Effector CD4-positive, alpha-beta T cell (primary cell): ENCODE results near the gene MELTF.

Source experiments
- DNase-seq: peaks from one replicate; pipeline ENCODE4 v3.0.0-alpha.2; 2020

MELTF gene

DNA sequence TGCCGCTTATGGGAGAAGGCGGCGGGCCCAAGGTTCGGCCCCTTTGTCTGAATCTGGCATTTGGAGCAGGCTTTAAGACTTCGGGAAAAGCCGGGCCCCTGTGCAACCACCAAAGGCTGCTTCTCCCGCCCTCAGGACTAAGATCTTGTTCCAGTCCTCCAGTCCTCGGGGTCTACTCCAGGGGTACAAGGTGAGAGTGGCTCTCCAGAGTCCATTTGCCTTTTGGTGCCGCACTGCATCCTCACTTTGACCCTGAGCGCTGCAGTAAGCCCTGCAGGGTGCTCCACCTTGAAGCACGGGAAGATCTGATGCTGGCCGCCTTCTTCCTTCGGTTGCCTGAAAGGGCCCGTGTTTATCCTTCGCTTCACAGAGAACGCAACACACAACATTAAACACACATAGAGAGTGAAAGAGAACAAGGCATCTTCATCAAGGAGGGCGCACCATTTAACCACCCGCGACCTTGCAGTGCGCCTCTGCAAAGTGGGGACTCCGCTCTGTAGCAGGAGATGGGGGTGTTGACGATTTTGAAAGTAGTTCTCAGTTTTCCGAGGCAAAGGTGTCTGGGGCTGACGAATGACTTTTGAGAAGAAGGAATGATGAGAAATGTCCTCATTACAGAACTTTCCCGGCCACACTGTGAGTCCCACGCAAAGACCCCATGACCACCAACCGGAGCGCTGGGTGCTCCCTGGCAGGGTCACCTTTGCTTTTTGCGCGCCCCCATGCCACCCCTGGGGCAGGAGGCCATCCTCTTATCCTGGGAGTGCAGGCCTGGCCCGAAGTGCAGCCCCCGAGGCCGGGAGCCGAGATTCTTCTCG lies 62.0 kb downstream of the MELTF start:
- no peak for DNase-seq

DNA sequence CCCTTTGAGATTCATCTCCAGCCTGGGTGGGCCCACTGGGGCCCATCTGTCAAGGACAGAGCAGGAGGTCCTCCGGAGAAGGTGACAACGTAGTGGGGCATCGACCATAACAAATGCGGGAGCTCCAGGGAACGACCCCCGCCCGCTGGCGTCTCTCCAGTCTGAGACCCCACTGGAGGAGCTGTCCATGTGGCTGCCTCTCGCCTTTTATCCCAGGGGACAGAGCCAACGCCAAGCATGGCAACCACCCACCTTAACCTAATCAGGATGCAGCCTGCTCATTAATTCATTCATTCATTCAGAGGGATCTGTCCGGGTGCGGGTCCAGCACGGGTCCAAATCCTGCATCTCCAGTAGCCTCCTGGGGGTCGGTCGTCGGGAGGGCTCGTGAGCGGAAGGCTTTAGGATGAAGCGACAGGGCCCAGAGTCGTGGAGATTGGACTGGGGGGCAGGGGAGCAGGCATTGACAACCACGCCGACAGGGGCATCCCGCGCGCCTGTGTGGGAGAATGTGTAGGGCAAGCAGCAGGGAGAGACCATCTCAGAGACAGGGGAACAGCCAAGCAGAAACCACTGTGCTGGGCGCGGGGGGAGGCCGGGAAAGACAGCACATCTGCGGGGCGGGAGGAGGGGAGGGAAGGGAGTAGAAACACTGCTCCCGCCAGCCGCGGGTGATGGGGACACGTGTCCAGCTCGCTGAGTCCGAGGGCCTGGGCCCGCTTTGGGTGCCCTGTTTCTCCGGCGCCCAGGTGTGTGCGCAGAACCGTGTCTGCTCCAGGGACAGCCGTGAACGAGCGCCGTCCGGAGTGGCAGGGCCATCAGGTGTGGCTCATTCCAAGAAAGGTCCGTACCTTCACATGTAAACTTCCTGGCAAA lies 62.9 kb downstream of the MELTF start:
- DNase-seq: no peak

DNA sequence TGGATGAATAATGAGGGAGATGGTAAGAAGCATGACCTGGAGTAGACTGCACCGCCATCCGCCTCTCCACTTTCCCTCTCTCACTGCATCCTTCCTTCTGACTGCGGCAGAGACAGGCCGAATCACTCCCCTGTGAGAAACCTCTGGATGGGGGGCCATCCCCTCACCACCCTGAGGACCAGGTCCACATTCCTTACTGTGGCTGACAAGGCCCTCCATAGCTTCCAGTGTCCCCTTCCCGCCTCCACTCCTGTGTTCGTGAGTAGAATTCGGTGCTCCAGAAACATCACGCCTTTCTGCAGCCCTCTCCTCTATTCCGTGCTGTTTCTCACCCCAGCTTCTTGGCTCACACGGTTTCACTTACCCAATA lies 63.8 kb downstream of the MELTF start:
- DNase-seq: no peak

DNA sequence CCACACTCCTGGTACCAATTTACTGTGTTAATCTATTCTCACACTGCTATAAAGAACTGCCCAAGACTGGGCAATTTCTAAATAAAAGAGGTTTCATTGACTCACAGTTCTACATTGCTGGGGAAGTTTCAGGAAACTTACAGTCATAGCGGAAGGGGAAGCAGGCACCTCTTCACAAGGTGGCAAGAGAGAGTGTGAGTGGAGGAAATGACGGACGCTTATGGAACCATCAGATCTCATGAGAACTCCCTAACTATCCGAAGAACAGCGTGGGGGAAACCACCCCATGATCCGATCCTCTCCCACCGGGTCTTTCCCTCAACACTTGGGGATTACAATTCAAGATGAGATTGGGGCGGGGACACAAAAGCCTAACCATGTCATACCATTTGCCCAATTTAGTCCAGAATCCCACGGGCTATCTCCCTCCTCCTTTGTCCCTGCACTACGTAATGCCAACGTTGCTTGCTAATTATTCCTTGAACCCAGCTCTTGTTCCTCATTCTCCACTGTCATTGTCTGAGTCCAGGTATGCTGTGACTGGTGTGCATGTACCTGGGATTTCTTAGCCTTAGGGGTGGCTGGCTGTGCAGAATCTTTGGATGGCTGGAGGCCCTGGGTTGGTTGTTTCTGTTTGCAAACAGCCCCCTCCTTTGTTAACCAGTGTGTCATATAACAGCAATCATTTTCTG lies 64.4 kb downstream of the MELTF start:
- no peak for DNase-seq

DNA sequence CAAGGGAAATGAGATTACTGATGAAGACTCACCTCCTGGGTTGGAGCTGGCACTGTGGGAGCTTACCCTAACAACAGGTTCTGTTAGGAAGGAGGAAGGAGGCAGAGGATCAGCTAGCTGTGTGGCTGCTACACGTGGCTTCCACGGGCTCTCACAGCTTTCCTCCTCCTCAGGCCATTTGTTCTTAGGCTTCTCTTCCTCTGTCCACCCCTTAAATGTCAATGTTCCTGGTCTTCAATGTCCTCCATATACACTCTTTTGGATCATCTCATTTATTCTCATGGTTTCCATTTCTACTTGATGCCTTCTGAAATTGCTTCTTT lies 66.0 kb downstream of the MELTF start:
- DNase-seq: no peak

DNA sequence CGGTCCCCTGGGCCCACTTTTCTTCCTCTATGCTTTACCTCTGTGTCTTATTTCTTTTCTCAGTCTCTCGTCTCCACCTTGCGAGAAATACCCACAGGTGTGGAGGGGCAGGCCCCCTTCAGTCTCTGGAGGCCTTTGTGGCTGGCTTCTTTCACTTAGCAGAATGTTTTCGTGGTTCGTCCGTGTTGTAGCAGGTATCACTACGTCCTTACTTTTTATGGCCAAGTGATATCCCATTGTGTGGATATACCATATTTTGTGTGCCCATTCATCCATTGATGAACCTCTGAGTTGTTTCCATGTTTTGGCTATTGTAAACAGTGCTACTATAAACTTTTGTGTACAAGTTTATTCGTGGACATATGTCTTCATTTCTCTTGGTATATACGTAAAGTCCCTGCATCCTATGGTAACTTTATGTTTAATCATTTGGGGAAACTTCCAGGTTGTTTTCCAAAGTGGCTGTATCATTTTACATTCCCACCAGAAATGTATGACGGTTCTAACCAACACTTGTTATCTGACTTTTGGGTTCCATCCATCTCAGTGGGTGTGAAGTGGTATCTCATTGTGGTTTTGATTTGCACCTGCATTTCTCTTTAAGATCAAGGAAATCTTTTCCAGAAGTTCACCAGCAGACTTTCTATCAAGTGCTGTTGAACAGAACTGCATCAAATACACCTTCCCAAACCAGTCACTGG lies 66.5 kb downstream of the MELTF start:
- DNase-seq: no peak

DNA sequence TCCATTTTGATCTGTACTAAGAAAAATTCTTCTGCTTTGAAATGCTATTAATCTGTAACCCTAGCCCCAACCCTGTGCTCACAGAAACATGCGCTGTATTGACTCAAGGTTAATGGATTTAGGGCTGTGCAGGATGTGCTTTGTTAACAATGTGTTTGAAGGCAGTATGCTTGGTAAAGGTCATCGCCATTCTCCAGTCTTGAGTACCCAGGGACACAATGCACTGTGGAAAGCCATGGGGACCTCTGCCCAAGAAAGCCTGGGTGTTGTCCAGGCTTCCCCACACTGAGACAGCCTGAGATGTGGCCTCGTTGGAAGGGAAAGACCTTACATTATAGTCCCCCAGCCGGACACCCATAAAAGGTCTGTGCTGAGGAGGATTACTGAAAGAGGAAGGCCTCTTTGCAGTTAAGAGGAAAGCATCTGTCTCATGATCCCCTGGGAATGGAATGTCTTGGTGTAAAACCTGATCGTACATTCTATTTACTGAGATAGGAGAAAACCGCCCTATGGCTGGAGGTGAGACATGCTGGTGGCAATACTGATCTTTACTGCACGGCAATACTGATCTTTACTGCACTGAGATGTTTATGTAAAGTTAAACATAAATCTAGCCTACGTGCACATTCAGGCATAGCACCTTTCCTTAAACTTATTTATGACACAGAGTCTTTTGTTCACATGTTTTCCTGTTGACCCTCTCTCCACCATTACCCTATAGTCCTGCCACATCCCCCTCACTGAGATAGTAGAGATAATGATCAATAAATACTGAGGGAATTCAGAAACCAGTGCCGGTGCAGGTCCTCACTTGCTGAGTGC lies 67.3 kb downstream of the MELTF start:
- no peak for DNase-seq

DNA sequence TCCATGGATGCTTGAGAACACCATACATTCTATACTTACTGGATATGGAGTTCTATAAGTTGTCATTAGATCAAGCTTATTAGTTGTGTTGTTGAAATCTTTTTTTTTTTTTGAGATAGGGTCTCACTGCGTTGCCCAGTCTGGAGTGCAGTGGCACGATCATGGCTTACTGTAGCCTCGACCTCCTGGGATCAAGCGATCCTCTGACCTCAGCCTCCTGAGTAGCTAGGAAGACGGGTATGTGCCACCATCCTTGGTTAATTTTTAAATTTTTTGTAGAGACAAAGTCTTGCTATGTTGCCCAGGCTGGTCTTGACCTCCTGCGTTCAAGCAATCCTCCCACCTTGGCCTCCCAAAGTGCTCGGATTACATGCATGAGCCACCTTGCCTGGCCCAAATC lies 74.8 kb downstream of the MELTF start:
- no peak for DNase-seq
